T-cell (primary cell): ENCODE measurements around the gene AGBL1. TPM values are rescaled to one million over a fixed set of nuclear protein-coding genes. Genes with fewer than 3 reads are reported as not detected.

Source experiments
- ATAC-seq, 4 experiments: fragments of 200-7000 bp in 3 of 4; fragments of 150-1000 bp in 1 of 4; cut with Tn5 transposase; replicated peaks in 1 of 4; 1 replicate in 3 of 4; 2 replicates in 1 of 4; pipeline ENCODE4 v1.10.0; 2021; ENCODE audit warnings: moderate library complexity in 3 of 4, mild to moderate bottlenecking in 2 of 4, moderate number of reproducible peaks in 1 of 4
- CTCF ChIA-PET, 2 donors: fragments of 300-600 bp; sonication (Branson Sonifier 250); formaldehyde crosslinking; loops; one replicate each; lab custom pipeline; 2022; ENCODE audit warnings: antibody characterized with exemption in 2 of 2; lab: Charles Lee
- POLR2A ChIA-PET, 2 donors: fragments of 300-600 bp; sonication (Branson Sonifier 250); formaldehyde crosslinking; loops; one replicate each; lab custom pipeline; 2022; ENCODE audit warnings: antibody characterized with exemption in 2 of 2; lab: Charles Lee
- DNase-seq, 35 experiments: peaks; one replicate each; pipeline versions ENCODE4 v3.0.0 to v3.0.0-alpha.2; 2013 to 2023
- H3K27ac ChIP-seq: one replicate; pipeline ENCODE4 v1.5.1; 2013; ENCODE audit warnings: low read length
- H3K27me3 ChIP-seq, 2 experiments: replicated peaks in 1 of 2; 1 replicate in 1 of 2; 2 replicates in 1 of 2; pipeline versions ENCODE4 v1.6.1 to v1.7.0; 2013; ENCODE audit warnings: low read length in 1 of 2, mixed read lengths in 1 of 2; ENCODE audit not compliant: control insufficient read depth in 2 of 2, insufficient read depth in 2 of 2; ENCODE audit errors: extremely low read depth in 1 of 2
- H3K36me3 ChIP-seq, 2 donors: 1 replicate in 1 of 2; 2 replicates in 1 of 2; pipeline versions ENCODE4 v1.6.1 to v1.7.0; 2013; ENCODE audit warnings: low read length in 1 of 2; ENCODE audit not compliant: control insufficient read depth in 2 of 2, insufficient read depth in 1 of 2; ENCODE audit errors: extremely low read depth in 1 of 2
- H3K4me1 ChIP-seq, 2 experiments: 1 replicate in 1 of 2; 2 replicates in 1 of 2; pipeline versions ENCODE4 v1.6.1 to v1.7.0; 2013; ENCODE audit warnings: low read length in 2 of 2, mixed read lengths in 1 of 2; ENCODE audit not compliant: insufficient read depth in 2 of 2, control insufficient read depth in 1 of 2; ENCODE audit errors: extremely low read depth in 1 of 2
- H3K4me3 ChIP-seq, 2 donors: 1 replicate in 1 of 2; 2 replicates in 1 of 2; pipeline versions ENCODE4 v1.5.1 to v1.7.0; 2013; ENCODE audit warnings: mild to moderate bottlenecking in 2 of 2, low read length in 1 of 2, moderate library complexity in 1 of 2; ENCODE audit not compliant: control insufficient read depth in 1 of 2; ENCODE audit errors: extremely low read depth in 1 of 2
- H3K9me3 ChIP-seq: 2 replicates; pipeline ENCODE4 v1.7.0; 2013
- H3K27ac Mint-ChIP-seq, 2 donors: one replicate each; pipeline ENCODE4 v1.8.0; 2020 to 2021; ENCODE audit warnings: mild to moderate bottlenecking in 2 of 2, mixed read lengths in 2 of 2
- H3K27me3 Mint-ChIP-seq, 2 donors: one replicate each; pipeline ENCODE4 v1.8.0; 2021 to 2022; ENCODE audit warnings: mixed read lengths in 2 of 2
- H3K36me3 Mint-ChIP-seq: one replicate; pipeline ENCODE4 v1.8.0; 2021; ENCODE audit warnings: mixed read lengths
- H3K4me1 Mint-ChIP-seq, 3 donors: one replicate each; pipeline ENCODE4 v1.8.0; 2020 to 2022; ENCODE audit warnings: mixed read lengths in 3 of 3, mild to moderate bottlenecking in 1 of 3
- H3K4me3 Mint-ChIP-seq, 3 donors: one replicate each; pipeline ENCODE4 v1.8.0; 2020 to 2022; ENCODE audit warnings: mild to moderate bottlenecking in 3 of 3, mixed read lengths in 3 of 3, moderate library complexity in 3 of 3
- H3K9me3 Mint-ChIP-seq, 3 donors: one replicate each; pipeline ENCODE4 v1.8.0; 2020 to 2022; ENCODE audit warnings: mixed read lengths in 3 of 3
- WGBS: methylation state at CpG from one replicate; pipeline ENCODE4 v1.1.5; 2013; ENCODE audit warnings: missing lambda C conversion rate; ENCODE audit not compliant: insufficient coverage; 5-methylcytosine and 5-hydroxymethylcytosine counted together
- total RNA-seq, 35 experiments: library from RNA in 6 of 35; stranded (reverse) in 6 of 35; fragments of 120-200 nt in 1 of 35; gene quantifications; one replicate each; pipeline versions ENCODE4 v1.2.1 to v1.2.4 and lab custom pipeline; 2013 to 2026

Gene AGBL1
- total RNA-seq, 5 donors from 2014 or later (not counting 1 experiment from before 2014, with no cell fraction given), result not detected

- no peak overlapping the region for H3K4me3 ChIP-seq
- DNase-seq, result no peak
- no peaks in the 10 kb centered on the region for H3K9me3 ChIP-seq
- no peaks in the 10 kb centered on the region for H3K4me1 ChIP-seq
- ATAC-seq, result no peak
- ChIA-PET CTCF (no interaction called here), POLR2A (no interaction called here)
- H3K27ac Mint-ChIP-seq, result no peak overlapping the region
- H3K4me1 Mint-ChIP-seq, result no peaks in the 10 kb centered on the region
- peaks cover 0 to 3% of the 10 kb centered on the region in 2 experiments for H3K27me3 ChIP-seq
- no peak overlapping the region for H3K4me3 Mint-ChIP-seq
- H3K36me3 Mint-ChIP-seq, result no peaks in the 10 kb centered on the region
- no peaks in the 10 kb centered on the region for H3K36me3 ChIP-seq
- no CpG with 5 or more reads among the region's 5 CpGs for WGBS
- peaks cover 0 to 2% (median 0%) of the 10 kb centered on the region in 3 donors for H3K9me3 Mint-ChIP-seq
- peaks cover 0 to 13% of the 10 kb centered on the region in 2 donors for H3K27me3 Mint-ChIP-seq
- H3K27ac ChIP-seq, result no peak overlapping the region
Observed at GRCh38 chr15:86849136-86849535, 769.5 kb downstream of the AGBL1 start.

DNA sequence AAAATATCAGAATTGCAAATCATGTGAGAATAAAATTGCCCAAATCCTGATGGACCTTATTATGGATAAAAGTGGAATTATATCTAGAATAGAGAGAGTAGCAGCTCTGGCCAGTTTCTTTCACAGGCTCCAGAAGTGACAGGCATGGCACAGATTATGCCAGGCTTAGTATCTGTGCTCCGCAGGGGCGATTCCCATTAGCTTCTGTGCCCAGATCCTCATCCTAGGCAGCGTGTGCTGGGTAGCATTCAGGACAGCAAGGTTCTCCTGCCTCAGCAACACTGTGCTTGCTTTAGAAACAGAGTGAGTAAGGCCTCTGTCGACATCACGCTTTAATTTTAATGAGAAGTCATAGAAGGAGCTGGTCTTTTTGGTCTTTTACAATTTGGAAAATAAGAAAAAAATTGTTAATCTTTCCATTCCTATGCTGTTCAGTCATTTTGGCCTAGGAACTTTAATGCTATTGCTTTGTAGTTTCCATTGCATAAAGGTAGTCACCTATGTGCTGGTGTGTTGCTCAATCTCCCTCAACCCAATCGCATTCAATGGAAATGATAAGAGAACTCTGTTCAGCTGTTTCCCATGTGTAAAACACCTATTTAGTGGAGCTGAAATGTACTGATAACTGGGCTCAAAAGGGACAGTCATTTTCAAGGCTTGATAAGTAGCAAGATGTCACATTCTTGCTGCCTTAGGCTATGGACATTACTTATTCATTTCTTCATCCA, 770.1 kb downstream of the AGBL1 start:
- H3K9me3 ChIP-seq, result no peaks in the 10 kb centered on the region
- no peak for DNase-seq
- Mint-ChIP-seq H3K36me3 (no peaks in the 10 kb centered on the region), H3K4me3 (no peak overlapping the region), H3K4me1 (no peaks in the 10 kb centered on the region), H3K27ac (no peak overlapping the region), H3K27me3 (peaks cover 0 to 13% of the 10 kb centered on the region in 2 donors), H3K9me3 (peaks cover 0 to 2% (median 0%) of the 10 kb centered on the region in 3 donors)
- ATAC-seq, result no peak
- H3K4me1 ChIP-seq, result no peaks in the 10 kb centered on the region
- CTCF ChIA-PET, result no interaction called here
- no peaks in the 10 kb centered on the region for H3K36me3 ChIP-seq
- POLR2A ChIA-PET, result no interaction called here
- 83% methylated on average over 2 of the region's 6 CpGs for WGBS
- peaks cover 0 to 3% of the 10 kb centered on the region in 2 experiments for H3K27me3 ChIP-seq
- no peak overlapping the region for H3K27ac ChIP-seq
- no peak overlapping the region for H3K4me3 ChIP-seq

DNA sequence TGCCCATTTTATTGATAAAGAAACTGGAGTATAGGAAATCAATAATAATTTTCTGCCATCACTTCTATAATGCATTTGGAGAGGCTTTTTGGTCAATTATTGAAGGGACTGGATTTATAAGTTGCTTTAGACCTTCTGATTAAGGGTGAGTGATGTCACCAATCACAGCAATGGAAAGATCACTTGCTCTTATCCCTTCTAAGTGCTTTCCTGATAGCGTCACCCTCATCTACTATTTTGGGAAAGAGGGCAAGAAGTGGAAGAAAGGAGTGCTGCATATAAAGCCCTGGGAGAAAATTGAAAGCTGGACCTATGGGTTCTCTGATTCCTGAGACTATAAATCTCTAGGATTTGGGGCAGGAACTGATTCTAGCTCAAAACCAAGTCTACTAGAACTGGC, 771.3 kb downstream of the AGBL1 start:
- H3K27ac Mint-ChIP-seq, result no peak overlapping the region
- Histone ChIP-seq H3K27ac (no peak overlapping the region), H3K4me3 (no peak overlapping the region), H3K4me1 (no peaks in the 10 kb centered on the region), H3K27me3 (peaks cover 0 to 3% of the 10 kb centered on the region in 2 experiments), H3K9me3 (no peaks in the 10 kb centered on the region), H3K36me3 (no peaks in the 10 kb centered on the region)
- peaks cover 0 to 13% of the 10 kb centered on the region in 2 donors for H3K27me3 Mint-ChIP-seq
- ATAC-seq (no peak), DNase-seq (no peak)
- no CpG with 5 or more reads among the region's 1 CpG for WGBS
- ChIA-PET CTCF (no interaction called here), POLR2A (interaction anchor here in 1 of 2 donors (0.6 kb wide), 1 partner anchor 54 kb away, joined by 6 read pairs; no protein-coding TSS in a partner anchor)
- H3K4me3 Mint-ChIP-seq, result no peak overlapping the region
- H3K36me3 Mint-ChIP-seq, result no peaks in the 10 kb centered on the region
- H3K4me1 Mint-ChIP-seq, result no peaks in the 10 kb centered on the region
- no peaks in the 10 kb centered on the region for H3K9me3 Mint-ChIP-seq

DNA sequence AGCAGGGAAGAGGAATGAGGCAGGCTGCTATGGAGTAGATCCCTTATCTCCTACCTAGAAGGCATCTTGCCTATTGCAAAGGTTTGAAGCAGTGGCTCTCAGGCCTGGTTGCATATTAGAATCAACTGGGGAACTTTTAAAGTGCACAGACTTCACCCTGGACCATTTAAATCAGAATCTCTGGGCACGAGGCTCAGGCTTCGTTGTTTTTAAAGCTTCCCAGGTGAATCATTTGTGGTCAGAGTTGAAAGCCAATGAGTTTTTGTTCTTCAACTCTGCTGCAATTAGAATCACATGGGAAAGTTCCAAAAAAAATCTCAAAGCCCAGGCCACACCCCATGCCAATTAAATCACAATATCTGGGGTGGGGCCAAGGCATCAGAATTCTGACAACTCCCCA, 773.1 kb downstream of the AGBL1 start:
- Mint-ChIP-seq H3K36me3 (no peaks in the 10 kb centered on the region), H3K27ac (no peak overlapping the region), H3K4me3 (no peak overlapping the region), H3K9me3 (peaks cover 0 to 4% (median 0%) of the 10 kb centered on the region in 3 donors), H3K27me3 (peaks cover 0 to 19% of the 10 kb centered on the region in 2 donors), H3K4me1 (no peaks in the 10 kb centered on the region)
- POLR2A ChIA-PET, result no interaction called here
- Histone ChIP-seq H3K27ac (no peak overlapping the region), H3K27me3 (peaks cover 0 to 3% of the 10 kb centered on the region in 2 experiments), H3K36me3 (no peaks in the 10 kb centered on the region), H3K4me3 (no peak overlapping the region), H3K9me3 (no peaks in the 10 kb centered on the region), H3K4me1 (no peaks in the 10 kb centered on the region)
- CTCF ChIA-PET, result no interaction called here
- no peak for ATAC-seq
- DNase-seq, result no peak
- WGBS, result no CpG with 5 or more reads among the region's 2 CpGs

DNA sequence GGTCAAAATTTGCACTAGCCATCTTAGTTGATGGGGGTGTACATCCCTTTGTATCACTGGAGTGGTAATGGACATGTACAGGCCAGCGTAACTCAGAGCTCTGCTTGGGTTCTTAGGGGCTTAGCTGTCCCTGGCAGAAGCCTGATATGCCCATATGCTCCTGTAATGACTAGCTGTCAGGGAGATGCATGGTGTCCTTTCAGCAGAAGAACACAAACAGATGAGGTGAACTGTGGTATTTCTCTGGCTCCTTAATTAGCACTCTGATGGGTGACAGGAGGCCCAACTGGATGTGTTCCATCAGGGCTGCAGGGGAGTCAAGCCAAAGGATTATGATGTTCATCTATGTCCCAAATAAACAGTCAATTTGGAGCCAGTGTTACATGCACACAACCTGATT, 774.5 kb downstream of the AGBL1 start:
- Histone ChIP-seq H3K9me3 (no peaks in the 10 kb centered on the region), H3K27me3 (peaks cover 0 to 3% of the 10 kb centered on the region in 2 experiments), H3K27ac (no peak overlapping the region), H3K4me3 (no peak overlapping the region), H3K36me3 (no peaks in the 10 kb centered on the region), H3K4me1 (no peaks in the 10 kb centered on the region)
- H3K4me1 Mint-ChIP-seq, result no peaks in the 10 kb centered on the region
- no peaks in the 10 kb centered on the region for H3K36me3 Mint-ChIP-seq
- DNase-seq, result no peak
- H3K27me3 Mint-ChIP-seq, result peaks cover 0 to 17% of the 10 kb centered on the region in 2 donors
- peaks cover 0 to 4% (median 0%) of the 10 kb centered on the region in 3 donors for H3K9me3 Mint-ChIP-seq
- ChIA-PET POLR2A (no interaction called here), CTCF (no interaction called here)
- H3K27ac Mint-ChIP-seq, result no peak overlapping the region
- ATAC-seq, result no peak
- WGBS, result 67% methylated on average over 1 of the region's 1 CpG
- no peak overlapping the region for H3K4me3 Mint-ChIP-seq

DNA sequence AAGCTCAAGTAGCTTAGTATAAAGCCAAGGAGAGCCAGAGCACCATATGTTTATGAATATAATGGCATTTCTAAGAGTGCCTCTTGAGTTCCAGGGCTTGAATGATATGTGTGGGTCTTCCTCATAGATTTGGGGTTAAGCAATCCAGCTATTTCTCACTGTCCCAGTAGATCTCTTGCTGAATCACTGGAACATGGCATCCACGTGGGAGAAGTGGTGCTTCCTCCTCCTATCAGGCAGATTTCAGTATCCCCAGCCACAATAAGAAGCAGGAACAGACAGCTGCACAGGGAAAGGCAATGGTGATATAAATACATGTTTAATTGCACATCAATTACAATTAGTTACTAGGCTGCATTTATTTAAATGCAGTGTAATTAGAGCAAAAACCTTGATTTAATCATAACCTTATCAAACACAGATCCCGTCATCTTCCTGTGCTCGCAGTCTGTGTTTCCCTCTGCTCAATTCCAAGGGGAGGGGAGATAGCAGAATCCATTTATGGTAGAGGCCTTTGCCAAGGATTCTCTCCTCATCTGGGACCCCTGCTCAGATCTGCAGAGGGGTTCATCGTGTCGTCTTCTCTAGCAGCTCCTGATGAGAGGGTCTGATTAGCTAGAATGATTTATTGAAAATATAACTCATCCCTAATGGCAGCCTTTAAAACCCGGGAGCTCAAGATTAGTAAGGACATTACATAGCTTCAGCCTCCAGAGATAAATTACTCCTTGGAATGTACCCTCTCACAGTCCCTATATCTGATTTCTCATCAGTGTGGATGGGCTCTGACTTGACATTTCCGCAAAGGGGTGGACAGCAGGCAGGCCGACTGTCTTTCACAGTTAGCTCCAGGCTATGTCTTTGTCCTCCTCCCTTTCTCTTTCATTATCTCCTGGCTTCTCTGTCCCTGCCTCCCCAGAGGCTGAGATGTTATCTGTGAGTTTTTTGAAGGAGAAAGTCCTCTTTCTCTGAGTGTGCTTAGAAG, 775.9 kb downstream of the AGBL1 start:
- H3K9me3 ChIP-seq, result no peaks in the 10 kb centered on the region
- Mint-ChIP-seq H3K4me1 (no peaks in the 10 kb centered on the region), H3K27ac (no peak overlapping the region), H3K9me3 (peaks cover 0 to 4% (median 0%) of the 10 kb centered on the region in 3 donors), H3K36me3 (no peaks in the 10 kb centered on the region), H3K4me3 (no peak overlapping the region), H3K27me3 (peaks cover 0 to 11% of the 10 kb centered on the region in 2 donors)
- no peaks in the 10 kb centered on the region for H3K27me3 ChIP-seq
- DNase-seq, result no peak
- no peaks in the 10 kb centered on the region for H3K4me1 ChIP-seq
- 65% methylated on average over 3 of the region's 8 CpGs for WGBS
- H3K4me3 ChIP-seq, result no peak overlapping the region
- ATAC-seq, result no peak
- no peaks in the 10 kb centered on the region for H3K36me3 ChIP-seq
- no peak overlapping the region for H3K27ac ChIP-seq
- CTCF ChIA-PET, result no interaction called here
- POLR2A ChIA-PET, result no interaction called here
